ENCODE results near the gene CST3.
"Not testable (repeated sequence)": the region's sequence is repeated elsewhere in the genome, so short reads cannot be mapped to it uniquely, and the experiment has no call there.

The CST3 gene

DNA sequence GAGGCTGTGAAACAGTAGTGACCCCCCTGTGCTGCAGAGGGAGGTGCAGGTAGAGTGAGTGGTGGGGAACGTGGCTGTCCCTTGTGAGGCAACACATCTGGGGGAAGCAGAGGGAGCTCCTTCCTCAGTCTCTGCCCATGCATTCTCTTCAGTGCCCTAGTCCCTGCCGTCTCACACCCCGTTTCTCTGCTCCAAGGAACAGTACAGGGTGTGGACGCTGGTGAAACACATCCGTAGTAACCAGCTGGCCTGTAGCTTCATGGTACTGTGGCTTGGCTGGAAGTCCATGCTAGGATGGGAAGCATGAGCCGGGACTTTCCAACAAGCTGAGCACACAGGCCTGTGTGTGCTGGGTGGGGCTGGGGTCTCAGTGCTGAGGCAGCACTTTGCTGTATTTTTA is 25.4 kb upstream of the CST3 start:
- H3K4me1 ChIP-seq (ENCODE audit: control insufficient read depth, insufficient read depth, low read length, poor library complexity, severe bottlenecking): no peaks in the 10 kb centered on the region
- no peaks in the 10 kb centered on the region for H3K27me3 ChIP-seq (replicated peaks; ENCODE audit: control insufficient read depth, insufficient read depth, low read length, poor library complexity, severe bottlenecking)
- no peak overlapping the region for H3K27ac ChIP-seq (ENCODE audit: insufficient read depth, low read length, poor library complexity, severe bottlenecking)
- DNase-seq: no peak
- no peaks in the 10 kb centered on the region for H3K9me3 ChIP-seq (ENCODE audit: control insufficient read depth, low read length)
- H3K36me3 ChIP-seq (ENCODE audit: control insufficient read depth, insufficient read depth, low read length): no peaks in the 10 kb centered on the region
- no peak overlapping the region for H3K4me3 ChIP-seq (ENCODE audit: insufficient read depth, low read depth, low read length, poor library complexity, severe bottlenecking)

DNA sequence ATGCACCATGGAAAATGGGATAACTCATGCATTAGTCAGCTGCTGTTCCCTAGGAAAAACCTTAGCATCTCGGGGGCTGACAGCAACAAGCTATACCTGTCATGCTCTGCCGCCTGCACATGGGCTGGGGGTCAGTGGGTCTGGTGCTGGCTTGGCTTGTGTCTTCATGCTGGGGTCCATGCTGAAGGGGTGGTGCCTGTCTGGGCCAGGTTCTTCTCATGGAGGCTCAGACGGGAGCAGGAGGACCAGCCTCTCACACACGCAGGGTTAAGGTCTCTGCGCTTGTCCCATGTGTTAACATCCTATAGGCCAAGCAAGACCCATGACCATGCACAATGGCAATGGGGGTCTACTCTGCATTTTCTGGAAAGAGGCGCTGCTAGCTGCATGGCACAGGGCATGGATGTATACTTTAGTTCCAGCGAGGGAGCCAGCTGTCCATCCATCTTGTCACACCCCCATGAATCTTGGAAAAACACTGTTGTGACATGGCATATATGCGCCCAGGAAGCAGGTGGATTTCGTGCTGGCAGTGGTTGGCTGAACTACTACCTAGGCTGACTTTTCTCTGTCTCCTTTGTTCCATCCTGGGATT is 24.6 kb upstream of the CST3 start:
- Histone ChIP-seq H3K9me3 (ENCODE audit: control insufficient read depth, low read length) (no peaks in the 10 kb centered on the region), H3K27me3 (replicated peaks; ENCODE audit: control insufficient read depth, insufficient read depth, low read length, poor library complexity, severe bottlenecking) (no peaks in the 10 kb centered on the region), H3K27ac (ENCODE audit: insufficient read depth, low read length, poor library complexity, severe bottlenecking) (no peak overlapping the region), H3K36me3 (ENCODE audit: control insufficient read depth, insufficient read depth, low read length) (no peaks in the 10 kb centered on the region), H3K4me3 (ENCODE audit: insufficient read depth, low read depth, low read length, poor library complexity, severe bottlenecking) (no peak overlapping the region), H3K4me1 (ENCODE audit: control insufficient read depth, insufficient read depth, low read length, poor library complexity, severe bottlenecking) (no peaks in the 10 kb centered on the region)
- DNase-seq: no peak

DNA sequence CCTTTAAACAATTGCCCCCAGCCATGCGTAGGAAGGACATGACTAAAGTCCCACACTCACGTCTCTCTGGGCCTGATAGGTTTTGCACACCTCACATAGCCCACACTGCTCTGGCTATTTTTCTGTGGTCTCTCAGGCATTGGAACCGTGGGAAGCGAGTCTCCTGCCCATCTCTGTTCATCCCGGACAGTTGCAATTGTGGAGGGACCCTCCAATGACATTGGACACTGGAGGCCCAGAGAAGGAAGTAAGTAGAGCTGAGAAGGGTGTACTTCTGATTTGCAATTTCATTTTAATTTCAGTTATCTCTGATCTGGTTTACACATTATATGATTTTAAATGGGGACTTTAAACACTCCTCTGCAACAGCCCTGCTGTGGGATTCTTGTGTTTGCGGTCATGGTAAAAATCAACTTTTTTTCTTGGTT is 23.3 kb upstream of the CST3 start:
- no peak for DNase-seq
- H3K36me3 ChIP-seq (ENCODE audit: control insufficient read depth, insufficient read depth, low read length): no peaks in the 10 kb centered on the region
- H3K4me1 ChIP-seq (ENCODE audit: control insufficient read depth, insufficient read depth, low read length, poor library complexity, severe bottlenecking): no peaks in the 10 kb centered on the region
- no peaks in the 10 kb centered on the region for H3K27me3 ChIP-seq (replicated peaks; ENCODE audit: control insufficient read depth, insufficient read depth, low read length, poor library complexity, severe bottlenecking)
- H3K27ac ChIP-seq (ENCODE audit: insufficient read depth, low read length, poor library complexity, severe bottlenecking): no peak overlapping the region
- H3K9me3 ChIP-seq (ENCODE audit: control insufficient read depth, low read length): no peaks in the 10 kb centered on the region
- no peak overlapping the region for H3K4me3 ChIP-seq (ENCODE audit: insufficient read depth, low read depth, low read length, poor library complexity, severe bottlenecking)

DNA sequence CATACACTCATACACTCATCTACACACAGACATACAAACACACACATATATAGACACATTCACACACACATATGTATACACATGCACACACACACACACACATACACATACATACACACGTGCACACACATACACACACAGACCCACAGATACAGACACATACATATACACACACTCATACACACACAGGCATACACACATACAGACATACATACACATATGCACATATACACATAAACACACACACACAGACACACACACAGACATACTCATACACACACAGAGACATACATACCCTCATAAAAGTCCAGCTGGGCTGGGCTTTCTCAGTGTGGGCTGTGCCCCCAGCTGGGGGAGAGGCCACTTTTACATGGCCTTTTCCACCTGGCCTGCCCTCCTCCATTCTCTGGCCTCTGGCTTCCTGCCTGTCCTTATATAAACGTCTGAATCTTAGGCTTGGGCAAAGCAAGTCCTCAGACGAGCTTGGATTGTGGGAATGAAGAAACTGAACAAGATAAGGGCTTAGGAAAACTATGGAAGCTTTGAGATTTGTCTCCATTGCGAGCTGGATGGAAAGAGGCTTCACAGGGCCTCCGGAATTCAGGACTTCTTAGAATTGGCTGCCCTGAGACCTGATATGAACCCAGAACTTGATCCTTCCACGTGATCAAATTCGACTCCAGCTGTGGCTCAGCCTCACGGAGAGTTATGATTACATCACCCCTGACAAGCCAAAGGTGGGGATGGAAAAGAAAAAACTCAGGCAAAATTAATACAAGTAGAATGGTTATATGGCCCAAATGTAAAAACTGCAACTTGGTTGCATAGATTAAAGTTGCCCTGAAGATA is 22.5 kb upstream of the CST3 start:
- H3K9me3 ChIP-seq (ENCODE audit: control insufficient read depth, low read length): no peaks in the 10 kb centered on the region
- peaks cover 3% of the 10 kb centered on the region for H3K27me3 ChIP-seq (replicated peaks; ENCODE audit: control insufficient read depth, insufficient read depth, low read length, poor library complexity, severe bottlenecking)
- no peak overlapping the region for H3K4me3 ChIP-seq (ENCODE audit: insufficient read depth, low read depth, low read length, poor library complexity, severe bottlenecking)
- DNase-seq: no peak
- no peak overlapping the region for H3K27ac ChIP-seq (ENCODE audit: insufficient read depth, low read length, poor library complexity, severe bottlenecking)
- H3K4me1 ChIP-seq (ENCODE audit: control insufficient read depth, insufficient read depth, low read length, poor library complexity, severe bottlenecking): no peaks in the 10 kb centered on the region
- no peaks in the 10 kb centered on the region for H3K36me3 ChIP-seq (ENCODE audit: control insufficient read depth, insufficient read depth, low read length)

DNA sequence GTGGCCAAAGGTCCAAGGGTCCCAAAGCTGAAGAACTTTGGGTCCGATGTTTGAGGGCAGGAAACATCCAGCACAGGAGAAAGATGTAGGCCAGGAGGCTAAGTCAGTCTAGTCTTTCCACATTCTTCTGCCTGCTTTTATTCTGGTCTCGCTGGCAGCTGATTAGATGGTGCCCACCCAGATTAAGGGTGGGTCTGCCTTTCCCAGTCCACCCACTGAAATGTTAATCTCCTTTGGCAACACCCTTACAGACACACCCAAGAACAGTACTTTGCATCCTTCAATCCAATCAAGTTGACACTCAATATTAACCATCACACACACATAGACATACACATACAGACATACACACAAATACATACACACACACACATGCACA is 21.8 kb upstream of the CST3 start:
- H3K4me3 ChIP-seq (ENCODE audit: insufficient read depth, low read depth, low read length, poor library complexity, severe bottlenecking); H3K27me3 ChIP-seq (replicated peaks; ENCODE audit: control insufficient read depth, insufficient read depth, low read length, poor library complexity, severe bottlenecking); H3K4me1 ChIP-seq (ENCODE audit: control insufficient read depth, insufficient read depth, low read length, poor library complexity, severe bottlenecking); DNase-seq; H3K36me3 ChIP-seq (ENCODE audit: control insufficient read depth, insufficient read depth, low read length); H3K9me3 ChIP-seq (ENCODE audit: control insufficient read depth, low read length); H3K27ac ChIP-seq (ENCODE audit: insufficient read depth, low read length, poor library complexity, severe bottlenecking): not testable (repeated sequence)

DNA sequence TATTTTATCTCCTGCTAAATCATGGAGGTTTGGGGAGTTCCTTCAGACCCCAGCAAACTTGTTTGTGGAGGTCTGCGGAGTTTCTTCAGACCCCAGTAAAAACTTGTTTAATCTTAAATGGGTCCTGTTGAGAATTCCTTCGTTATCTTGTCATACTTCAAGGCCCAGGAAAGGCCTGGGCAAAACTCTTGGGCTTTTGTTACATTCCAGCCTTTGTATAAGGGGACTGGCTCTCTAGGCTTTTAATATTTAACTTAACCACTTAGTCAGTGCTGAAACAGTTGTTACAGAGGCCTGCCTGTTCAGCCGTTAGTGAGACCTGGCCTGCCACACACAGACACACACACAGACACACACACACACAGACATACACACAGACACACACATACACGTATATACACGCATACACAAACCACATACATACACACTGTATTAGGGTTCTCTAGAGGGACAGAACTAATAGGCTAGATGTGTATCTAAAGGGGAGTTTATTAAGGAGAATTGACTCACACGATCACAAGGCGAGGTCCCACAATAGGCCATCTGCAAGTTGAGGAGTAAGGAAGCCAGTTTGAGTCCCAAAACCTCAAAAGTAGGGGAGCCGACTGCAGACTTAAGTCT is 21.3 kb upstream of the CST3 start:
- H3K27me3 ChIP-seq (replicated peaks; ENCODE audit: control insufficient read depth, insufficient read depth, low read length, poor library complexity, severe bottlenecking): peaks cover 3% of the 10 kb centered on the region
- no peaks in the 10 kb centered on the region for H3K4me1 ChIP-seq (ENCODE audit: control insufficient read depth, insufficient read depth, low read length, poor library complexity, severe bottlenecking)
- no peaks in the 10 kb centered on the region for H3K36me3 ChIP-seq (ENCODE audit: control insufficient read depth, insufficient read depth, low read length)
- H3K4me3 ChIP-seq (ENCODE audit: insufficient read depth, low read depth, low read length, poor library complexity, severe bottlenecking): no peak overlapping the region
- H3K27ac ChIP-seq (ENCODE audit: insufficient read depth, low read length, poor library complexity, severe bottlenecking): no peak overlapping the region
- no peaks in the 10 kb centered on the region for H3K9me3 ChIP-seq (ENCODE audit: control insufficient read depth, low read length)
- no peak for DNase-seq

DNA sequence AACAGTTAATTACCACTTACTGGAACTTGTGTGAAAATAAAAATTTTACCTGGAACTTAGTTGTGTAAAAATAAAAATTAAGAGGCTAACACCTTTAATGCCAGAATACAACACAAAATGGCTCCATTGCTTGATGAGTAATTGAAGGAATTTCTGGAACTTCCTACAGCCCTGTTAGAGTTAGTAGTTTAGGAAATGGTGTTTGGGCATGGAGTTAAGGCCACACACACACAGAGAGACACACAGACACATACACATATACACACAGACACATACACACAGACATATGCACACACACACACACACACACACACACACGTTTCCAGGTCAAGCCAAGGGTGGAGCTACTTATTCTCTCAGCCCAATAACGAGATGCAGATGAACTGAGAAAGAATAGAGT is 20.6 kb upstream of the CST3 start:
- no peaks in the 10 kb centered on the region for H3K9me3 ChIP-seq (ENCODE audit: control insufficient read depth, low read length)

DNA sequence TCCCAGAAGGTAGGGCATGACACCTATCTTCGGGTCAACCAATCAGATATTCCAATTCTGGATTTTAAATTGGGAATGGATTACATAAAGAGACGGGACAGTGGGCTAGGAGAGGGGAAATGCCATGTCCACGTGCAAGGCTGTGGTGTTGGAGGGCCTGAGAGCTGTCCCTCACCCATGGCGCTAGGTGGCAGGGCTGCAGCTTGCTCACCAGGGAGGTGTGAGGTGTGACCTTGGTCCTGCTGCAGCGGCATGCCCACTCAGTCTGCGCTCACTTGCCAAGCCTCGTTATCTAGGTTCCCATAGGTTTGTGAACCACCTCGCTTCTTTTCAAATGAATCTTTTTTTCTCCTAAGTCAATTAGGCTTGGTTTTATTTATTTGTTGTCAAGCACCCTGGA is 19.4 kb upstream of the CST3 start:
- H3K9me3 ChIP-seq (ENCODE audit: control insufficient read depth, low read length): no peaks in the 10 kb centered on the region
- H3K27me3 ChIP-seq (replicated peaks; ENCODE audit: control insufficient read depth, insufficient read depth, low read length, poor library complexity, severe bottlenecking): peaks cover 3% of the 10 kb centered on the region
- no peak overlapping the region for H3K27ac ChIP-seq (ENCODE audit: insufficient read depth, low read length, poor library complexity, severe bottlenecking)
- H3K36me3 ChIP-seq (ENCODE audit: control insufficient read depth, insufficient read depth, low read length): no peaks in the 10 kb centered on the region
- DNase-seq: no peak
- no peak overlapping the region for H3K4me3 ChIP-seq (ENCODE audit: insufficient read depth, low read depth, low read length, poor library complexity, severe bottlenecking)
- H3K4me1 ChIP-seq (ENCODE audit: control insufficient read depth, insufficient read depth, low read length, poor library complexity, severe bottlenecking): no peaks in the 10 kb centered on the region

More for the DNA sequence above, 20.6 kb upstream of the CST3 start:
- Histone ChIP-seq H3K4me3 (ENCODE audit: insufficient read depth, low read depth, low read length, poor library complexity, severe bottlenecking) (no peak overlapping the region), H3K4me1 (ENCODE audit: control insufficient read depth, insufficient read depth, low read length, poor library complexity, severe bottlenecking) (no peaks in the 10 kb centered on the region), H3K36me3 (ENCODE audit: control insufficient read depth, insufficient read depth, low read length) (no peaks in the 10 kb centered on the region), H3K27me3 (replicated peaks; ENCODE audit: control insufficient read depth, insufficient read depth, low read length, poor library complexity, severe bottlenecking) (peaks cover 3% of the 10 kb centered on the region), H3K27ac (ENCODE audit: insufficient read depth, low read length, poor library complexity, severe bottlenecking) (no peak overlapping the region)
- DNase-seq: no peak

DNA sequence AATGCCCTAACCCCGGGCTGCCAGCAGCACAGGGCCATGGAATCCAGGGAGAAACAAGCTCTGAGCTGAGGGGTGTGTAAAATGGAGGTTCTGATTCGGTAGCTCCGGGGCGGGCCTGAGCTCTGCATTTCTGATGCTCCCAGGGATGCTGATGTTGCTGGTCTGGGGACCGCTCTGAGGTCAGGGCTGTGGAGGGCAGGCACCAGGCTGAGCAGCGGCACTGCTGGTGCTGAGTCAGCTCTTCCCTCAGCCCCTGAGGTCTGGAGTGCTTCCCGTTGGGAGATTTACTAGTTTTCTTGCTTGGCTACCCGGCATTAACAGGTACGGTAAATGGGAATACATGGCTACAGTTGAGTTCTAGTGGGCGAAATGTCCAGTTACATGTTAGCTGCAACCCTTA is 18.6 kb upstream of the CST3 start:
- Histone ChIP-seq H3K4me3 (ENCODE audit: insufficient read depth, low read depth, low read length, poor library complexity, severe bottlenecking) (no peak overlapping the region), H3K36me3 (ENCODE audit: control insufficient read depth, insufficient read depth, low read length) (no peaks in the 10 kb centered on the region), H3K4me1 (ENCODE audit: control insufficient read depth, insufficient read depth, low read length, poor library complexity, severe bottlenecking) (no peaks in the 10 kb centered on the region), H3K27ac (ENCODE audit: insufficient read depth, low read length, poor library complexity, severe bottlenecking) (no peak overlapping the region), H3K9me3 (ENCODE audit: control insufficient read depth, low read length) (no peaks in the 10 kb centered on the region), H3K27me3 (replicated peaks; ENCODE audit: control insufficient read depth, insufficient read depth, low read length, poor library complexity, severe bottlenecking) (peaks cover 3% of the 10 kb centered on the region)
- DNase-seq: no peak

DNA sequence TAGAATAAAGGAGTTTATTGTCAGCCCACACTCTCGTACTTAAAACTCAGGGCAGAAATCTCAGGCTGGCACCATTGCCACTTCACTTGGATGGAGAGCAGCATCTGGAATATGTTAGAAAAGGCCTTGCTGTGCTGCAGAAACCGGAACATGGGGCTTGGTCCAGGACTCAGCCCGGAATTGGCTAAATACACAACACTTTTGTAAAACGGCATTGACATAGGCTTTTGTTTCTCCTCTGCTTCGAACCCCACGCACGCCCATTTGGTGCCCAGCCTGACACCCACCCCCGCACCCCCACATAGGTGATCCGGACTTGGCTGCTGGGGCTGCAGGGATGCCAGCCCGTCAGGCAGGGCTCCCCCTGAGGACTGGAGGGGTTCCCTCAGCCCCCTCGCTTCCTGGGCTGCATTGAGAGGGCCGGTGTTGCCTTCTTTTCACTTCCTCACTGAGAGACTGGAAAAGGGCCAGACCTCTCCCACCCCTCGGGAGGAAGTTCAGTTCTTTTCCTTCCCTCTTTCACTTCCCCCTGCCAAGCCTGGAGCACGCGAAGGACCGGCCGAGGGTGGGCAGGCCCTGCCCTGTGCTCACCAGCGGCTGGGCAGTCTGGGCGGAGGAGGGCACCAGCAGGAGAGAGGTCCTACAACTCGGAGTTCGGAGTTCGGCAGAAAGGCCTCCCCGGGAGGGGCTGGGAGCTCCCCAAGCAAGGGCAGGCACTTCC is 17.9 kb upstream of the CST3 start:
- DNase-seq: no peak
- no peak overlapping the region for H3K4me3 ChIP-seq (ENCODE audit: insufficient read depth, low read depth, low read length, poor library complexity, severe bottlenecking)
- peaks cover 3% of the 10 kb centered on the region for H3K27me3 ChIP-seq (replicated peaks; ENCODE audit: control insufficient read depth, insufficient read depth, low read length, poor library complexity, severe bottlenecking)
- H3K4me1 ChIP-seq (ENCODE audit: control insufficient read depth, insufficient read depth, low read length, poor library complexity, severe bottlenecking): no peaks in the 10 kb centered on the region
- H3K36me3 ChIP-seq (ENCODE audit: control insufficient read depth, insufficient read depth, low read length): no peaks in the 10 kb centered on the region
- no peak overlapping the region for H3K27ac ChIP-seq (ENCODE audit: insufficient read depth, low read length, poor library complexity, severe bottlenecking)
- H3K9me3 ChIP-seq (ENCODE audit: control insufficient read depth, low read length): no peaks in the 10 kb centered on the region

Data from effector memory CD4-positive, alpha-beta T cell (primary cell).